ENCODE results near the gene DARS2.
A peak's percentile ranks its signal among the peaks of the same experiment; 100 is the strongest.
"Not testable (repeated sequence)": the region's sequence is repeated elsewhere in the genome, so short reads cannot be mapped to it uniquely, and the experiment has no call there.

Gene DARS2

GRCh38 chr1:173857363-173857917, 33.0 kb downstream of the DARS2 start:
- TF ChIP-seq POLR2AphosphoS5 (IDR thresholded peaks at IDR 0.05; ENCODE audit: borderline replicate concordance, low read depth, low read length): no peak
- TF ChIP-seq EZH2 (IDR thresholded peaks at IDR 0.05): no peak
- TF ChIP-seq FOXP2 (optimal IDR thresholded peaks at IDR 0.05; ENCODE audit: control extremely low read depth, extremely low read length, insufficient read depth): no peak
- H3K36me3 ChIP-seq (ENCODE audit: insufficient read depth, low read length): peaks cover 59% of the 10 kb centered on the region

GRCh38 chr1:173859547-173859946, 35.1 kb downstream of the DARS2 start:
- peaks cover 62% of the 10 kb centered on the region for H3K36me3 ChIP-seq (ENCODE audit: insufficient read depth, low read length)
- not testable (repeated sequence) for H3K9ac ChIP-seq (ENCODE audit: insufficient read length); DNase-seq (ENCODE audit: low read depth, low spot score); H3K27ac ChIP-seq; H3K9me3 ChIP-seq (ENCODE audit: low read depth, low read length); H3K4me3 ChIP-seq

More at GRCh38 chr1:173857363-173857917, 33.0 kb downstream of the DARS2 start:
- no peak overlapping the region for H3K4me3 ChIP-seq
- H3K9ac ChIP-seq (ENCODE audit: insufficient read length): no peak overlapping the region
- H3K27ac ChIP-seq: no peak overlapping the region
- H3K9me3 ChIP-seq (ENCODE audit: low read depth, low read length): no peaks in the 10 kb centered on the region
- no peak for DNase-seq (ENCODE audit: low read depth, low spot score)

GRCh38 chr1:173860065-173860464, 35.6 kb downstream of the DARS2 start:
- Histone ChIP-seq H3K4me3 (no peak overlapping the region), H3K36me3 (ENCODE audit: insufficient read depth, low read length) (peaks cover 63% of the 10 kb centered on the region), H3K9ac (ENCODE audit: insufficient read length) (no peak overlapping the region), H3K9me3 (ENCODE audit: low read depth, low read length) (no peaks in the 10 kb centered on the region), H3K27ac (peak overlapping the region; percentile 80)
- no peak for DNase-seq (ENCODE audit: low read depth, low spot score)
- no peak for TF ChIP-seq FOXP2 (optimal IDR thresholded peaks at IDR 0.05; ENCODE audit: control extremely low read depth, extremely low read length, insufficient read depth)
- no peak for TF ChIP-seq EZH2 (IDR thresholded peaks at IDR 0.05)
- no peak for TF ChIP-seq POLR2AphosphoS5 (IDR thresholded peaks at IDR 0.05; ENCODE audit: borderline replicate concordance, low read depth, low read length)

- peak overlapping the region; percentile 51; the same call in 1 of the 2 replicates for H3K27ac ChIP-seq
- no peak overlapping the region for H3K9ac ChIP-seq (ENCODE audit: insufficient read length)
- no peak for DNase-seq (ENCODE audit: low read depth, low spot score)
- TF ChIP-seq POLR2AphosphoS5 (IDR thresholded peaks at IDR 0.05; ENCODE audit: borderline replicate concordance, low read depth, low read length) (peak; percentile 20; the same call in 1 of the 2 replicates), EZH2 (IDR thresholded peaks at IDR 0.05) (no peak), FOXP2 (optimal IDR thresholded peaks at IDR 0.05; ENCODE audit: control extremely low read depth, extremely low read length, insufficient read depth) (no peak)
- H3K36me3 ChIP-seq (ENCODE audit: insufficient read depth, low read length): peaks cover 64% of the 10 kb centered on the region
- no peaks in the 10 kb centered on the region for H3K9me3 ChIP-seq (ENCODE audit: low read depth, low read length)
- H3K4me3 ChIP-seq: no peak overlapping the region
Measured at GRCh38 chr1:173861731-173862145, 37.3 kb downstream of the DARS2 start.

- H3K4me3 ChIP-seq; DNase-seq (ENCODE audit: low read depth, low spot score); H3K9me3 ChIP-seq (ENCODE audit: low read depth, low read length); H3K9ac ChIP-seq (ENCODE audit: insufficient read length): not testable (repeated sequence)
- H3K27ac ChIP-seq: peak overlapping the region; percentile 96; the same call in 1 of the 2 replicates
- peaks cover 69% of the 10 kb centered on the region for H3K36me3 ChIP-seq (ENCODE audit: insufficient read depth, low read length)
- peak; percentile 40; the same call in 1 of the 2 replicates for TF ChIP-seq POLR2AphosphoS5 (IDR thresholded peaks at IDR 0.05; ENCODE audit: borderline replicate concordance, low read depth, low read length)
Measured at GRCh38 chr1:173862146-173862768, 37.8 kb downstream of the DARS2 start.

- Histone ChIP-seq H3K27ac (peak overlapping the region; percentile 96), H3K4me3 (no peak overlapping the region), H3K9me3 (ENCODE audit: low read depth, low read length) (no peaks in the 10 kb centered on the region), H3K36me3 (ENCODE audit: insufficient read depth, low read length) (peaks cover 67% of the 10 kb centered on the region), H3K9ac (ENCODE audit: insufficient read length) (no peak overlapping the region)
- TF ChIP-seq EZH2 (IDR thresholded peaks at IDR 0.05) (no peak), FOXP2 (optimal IDR thresholded peaks at IDR 0.05; ENCODE audit: control extremely low read depth, extremely low read length, insufficient read depth) (no peak), POLR2AphosphoS5 (IDR thresholded peaks at IDR 0.05; ENCODE audit: borderline replicate concordance, low read depth, low read length) (no peak; the same call in 1 of the 2 replicates)
- no peak for DNase-seq (ENCODE audit: low read depth, low spot score)
Measured at GRCh38 chr1:173862769-173863223, 38.3 kb downstream of the DARS2 start.

GRCh38 chr1:173863224-173864161, 39.0 kb downstream of the DARS2 start:
- TF ChIP-seq EZH2 (IDR thresholded peaks at IDR 0.05) (no peak), FOXP2 (optimal IDR thresholded peaks at IDR 0.05; ENCODE audit: control extremely low read depth, extremely low read length, insufficient read depth) (no peak), POLR2AphosphoS5 (IDR thresholded peaks at IDR 0.05; ENCODE audit: borderline replicate concordance, low read depth, low read length) (no peak)
- no peak for DNase-seq (ENCODE audit: low read depth, low spot score)
- Histone ChIP-seq H3K36me3 (ENCODE audit: insufficient read depth, low read length) (peaks cover 63% of the 10 kb centered on the region), H3K4me3 (peak overlapping the region; percentile 99), H3K9ac (ENCODE audit: insufficient read length) (peak overlapping the region; percentile 48), H3K9me3 (ENCODE audit: low read depth, low read length) (no peaks in the 10 kb centered on the region), H3K27ac (peak overlapping the region; percentile 96)

GRCh38 chr1:173864179-173864867, 39.9 kb downstream of the DARS2 start:
- H3K9me3 ChIP-seq (ENCODE audit: low read depth, low read length): no peaks in the 10 kb centered on the region
- H3K27ac ChIP-seq: peak overlapping the region; percentile 96
- H3K4me3 ChIP-seq: peak overlapping the region; percentile 99
- H3K9ac ChIP-seq (ENCODE audit: insufficient read length): peak overlapping the region; percentile 99
- no peak for TF ChIP-seq EZH2 (IDR thresholded peaks at IDR 0.05)
- no peak for DNase-seq (ENCODE audit: low read depth, low spot score)
- H3K36me3 ChIP-seq (ENCODE audit: insufficient read depth, low read length): peaks cover 63% of the 10 kb centered on the region
